Uterus (tissue), 2 donors: ENCODE results near the gene HS6ST3.
"Not testable (repeated sequence)": the region's sequence is repeated elsewhere in the genome, so short reads cannot be mapped to it uniquely, and the experiment has no call there.

ENCODE experiments used
- POLR2A ChIP-seq, 2 donors: fragments of 450-650 bp; IDR thresholded peaks; one replicate each; pipeline ENCODE4 v1.6.1; 2016; ENCODE audit warnings: antibody characterized with exemption in 2 of 2, mild to moderate bottlenecking in 1 of 2, moderate library complexity in 1 of 2
- TF ChIP-seq, protein P1 (sequence below), 4 experiments: fragments of 200-600 bp in 2 of 4; fragments of 450-650 bp in 2 of 4; sonication (generic) in 2 of 4; IDR thresholded peaks; one replicate each; pipeline ENCODE4 v1.5.1; 2016 to 2019; ENCODE audit warnings: antibody characterized with exemption in 4 of 4, mild to moderate bottlenecking in 2 of 4, moderate library complexity in 1 of 4

DNA sequence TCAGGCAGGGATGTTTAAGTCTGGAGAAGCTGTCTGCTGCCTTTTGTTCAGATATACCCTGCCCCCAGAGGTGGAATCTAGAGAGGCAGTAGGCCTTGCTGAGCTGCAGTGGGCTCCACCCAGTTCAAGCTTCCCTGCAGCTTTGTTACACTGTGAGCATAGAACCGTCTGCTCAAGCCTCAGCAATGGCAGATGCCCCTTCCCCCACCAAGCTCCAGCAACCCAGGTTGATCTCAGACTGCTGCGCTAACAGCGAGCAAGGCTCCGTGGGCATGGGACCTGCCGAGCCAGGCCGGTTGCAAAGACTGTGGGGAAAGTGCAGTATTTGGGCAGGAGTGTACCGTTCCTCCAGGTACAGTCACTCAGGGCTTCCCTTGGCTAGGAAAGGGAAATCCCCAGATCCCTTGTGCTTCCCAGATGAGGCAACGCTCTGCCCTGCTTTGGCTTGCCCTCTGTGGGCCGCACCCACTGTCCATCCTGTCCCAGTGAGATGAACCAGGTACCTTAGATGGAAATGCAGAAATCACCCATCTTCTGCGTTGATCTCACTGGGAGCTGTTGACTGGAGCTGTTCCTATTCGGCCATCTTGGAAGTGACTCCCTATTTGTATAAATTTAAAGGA is 434.6 kb downstream of the HS6ST3 start:
- TF ChIP-seq, protein P1, sequence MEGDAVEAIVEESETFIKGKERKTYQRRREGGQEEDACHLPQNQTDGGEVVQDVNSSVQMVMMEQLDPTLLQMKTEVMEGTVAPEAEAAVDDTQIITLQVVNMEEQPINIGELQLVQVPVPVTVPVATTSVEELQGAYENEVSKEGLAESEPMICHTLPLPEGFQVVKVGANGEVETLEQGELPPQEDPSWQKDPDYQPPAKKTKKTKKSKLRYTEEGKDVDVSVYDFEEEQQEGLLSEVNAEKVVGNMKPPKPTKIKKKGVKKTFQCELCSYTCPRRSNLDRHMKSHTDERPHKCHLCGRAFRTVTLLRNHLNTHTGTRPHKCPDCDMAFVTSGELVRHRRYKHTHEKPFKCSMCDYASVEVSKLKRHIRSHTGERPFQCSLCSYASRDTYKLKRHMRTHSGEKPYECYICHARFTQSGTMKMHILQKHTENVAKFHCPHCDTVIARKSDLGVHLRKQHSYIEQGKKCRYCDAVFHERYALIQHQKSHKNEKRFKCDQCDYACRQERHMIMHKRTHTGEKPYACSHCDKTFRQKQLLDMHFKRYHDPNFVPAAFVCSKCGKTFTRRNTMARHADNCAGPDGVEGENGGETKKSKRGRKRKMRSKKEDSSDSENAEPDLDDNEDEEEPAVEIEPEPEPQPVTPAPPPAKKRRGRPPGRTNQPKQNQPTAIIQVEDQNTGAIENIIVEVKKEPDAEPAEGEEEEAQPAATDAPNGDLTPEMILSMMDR (IDR thresholded peaks at IDR 0.05), result not testable (repeated sequence)
- not testable (repeated sequence) for TF ChIP-seq POLR2A (IDR thresholded peaks at IDR 0.05)
